IPS-15b (cell line): ENCODE data around the gene CPLX4.

Experiments
- H3K27me3 ChIP-seq: one replicate; pipeline ENCODE4 v1.6.1; 2013; ENCODE audit warnings: low read length; ENCODE audit not compliant: control insufficient read depth, insufficient read depth
- H3K36me3 ChIP-seq: one replicate; pipeline ENCODE4 v1.6.1; 2013; ENCODE audit warnings: low read length; ENCODE audit not compliant: control insufficient read depth, insufficient read depth
- H3K4me1 ChIP-seq: one replicate; pipeline ENCODE4 v1.6.1; 2013; ENCODE audit warnings: mild to moderate bottlenecking, low read length; ENCODE audit not compliant: control insufficient read depth, insufficient read depth
- H3K4me3 ChIP-seq: one replicate; pipeline ENCODE4 v1.5.1; 2013; ENCODE audit warnings: low read depth, low read length
- H3K9ac ChIP-seq: one replicate; pipeline ENCODE4 v1.6.1; 2013; ENCODE audit warnings: low read depth, mild to moderate bottlenecking, low read length
- H3K9me3 ChIP-seq: one replicate; pipeline ENCODE4 v1.6.1; 2013; ENCODE audit warnings: mild to moderate bottlenecking, low read length; ENCODE audit not compliant: control insufficient read depth, insufficient read depth

Gene CPLX4

GRCh38 chr18:59343926-59344325 lies 25.5 kb upstream of the CPLX4 start:
- no peaks in the 10 kb centered on the region for H3K4me1 ChIP-seq
- no peak overlapping the region for H3K4me3 ChIP-seq
- no peaks in the 10 kb centered on the region for H3K27me3 ChIP-seq
- no peaks in the 10 kb centered on the region for H3K9me3 ChIP-seq
- peaks cover 17% of the 10 kb centered on the region for H3K36me3 ChIP-seq
- H3K9ac ChIP-seq, result no peak overlapping the region

GRCh38 chr18:59340817-59341216 lies 22.4 kb upstream of the CPLX4 start:
- H3K4me3 ChIP-seq, result no peak overlapping the region
- peaks cover 12% of the 10 kb centered on the region for H3K36me3 ChIP-seq
- no peaks in the 10 kb centered on the region for H3K9me3 ChIP-seq
- no peaks in the 10 kb centered on the region for H3K27me3 ChIP-seq
- H3K9ac ChIP-seq, result no peak overlapping the region
- no peaks in the 10 kb centered on the region for H3K4me1 ChIP-seq

DNA sequence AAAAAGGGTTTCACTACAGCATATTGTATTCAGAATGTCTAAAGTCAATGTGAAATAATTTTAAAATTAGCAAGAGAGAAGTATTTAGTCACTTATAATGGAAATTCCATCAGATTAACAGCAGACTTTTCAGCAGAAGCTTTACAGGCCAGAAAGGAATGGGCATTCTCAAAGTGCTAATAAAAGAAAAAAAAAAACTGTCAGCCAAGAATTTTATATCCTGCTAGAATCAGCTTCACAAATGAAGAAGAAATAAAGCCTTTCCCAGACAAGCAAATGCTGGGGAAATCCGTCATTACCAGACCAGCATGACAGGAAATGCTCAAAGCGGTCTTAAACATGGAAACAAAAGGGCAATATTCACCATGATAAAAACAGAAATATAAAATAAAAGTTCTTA lies 21.9 kb upstream of the CPLX4 start:
- Histone ChIP-seq H3K9me3 (no peaks in the 10 kb centered on the region), H3K4me1 (no peaks in the 10 kb centered on the region), H3K36me3 (peaks cover 8% of the 10 kb centered on the region), H3K9ac (no peak overlapping the region), H3K27me3 (no peaks in the 10 kb centered on the region), H3K4me3 (no peak overlapping the region)

- Histone ChIP-seq H3K4me3 (no peak overlapping the region), H3K9me3 (no peaks in the 10 kb centered on the region), H3K9ac (no peak overlapping the region), H3K36me3 (peaks cover 3% of the 10 kb centered on the region), H3K4me1 (no peaks in the 10 kb centered on the region), H3K27me3 (no peaks in the 10 kb centered on the region)
Observed at GRCh38 chr18:59332986-59333385, 14.5 kb upstream of the CPLX4 start.

DNA sequence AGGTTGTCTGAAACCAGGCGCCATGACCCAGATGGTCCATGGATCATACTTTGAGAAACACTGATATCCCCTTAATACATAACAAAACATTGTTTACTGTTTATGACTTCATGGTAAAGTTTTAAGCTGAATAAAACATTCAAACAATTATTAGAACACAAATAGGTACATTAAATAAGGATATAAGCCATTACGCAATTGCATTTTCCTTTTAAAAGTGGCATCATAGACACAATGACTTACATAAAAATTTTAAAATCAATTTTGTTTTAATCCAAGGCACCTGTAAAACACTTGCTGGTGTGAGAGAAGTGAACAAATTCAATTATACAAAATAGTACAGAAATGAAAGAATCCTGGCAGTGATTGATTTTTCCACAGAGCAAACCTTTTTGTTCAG lies 10.2 kb upstream of the CPLX4 start:
- Histone ChIP-seq H3K9ac (no peak overlapping the region), H3K4me1 (no peaks in the 10 kb centered on the region), H3K9me3 (no peaks in the 10 kb centered on the region), H3K4me3 (no peak overlapping the region), H3K27me3 (no peaks in the 10 kb centered on the region), H3K36me3 (peaks cover 4% of the 10 kb centered on the region)

DNA sequence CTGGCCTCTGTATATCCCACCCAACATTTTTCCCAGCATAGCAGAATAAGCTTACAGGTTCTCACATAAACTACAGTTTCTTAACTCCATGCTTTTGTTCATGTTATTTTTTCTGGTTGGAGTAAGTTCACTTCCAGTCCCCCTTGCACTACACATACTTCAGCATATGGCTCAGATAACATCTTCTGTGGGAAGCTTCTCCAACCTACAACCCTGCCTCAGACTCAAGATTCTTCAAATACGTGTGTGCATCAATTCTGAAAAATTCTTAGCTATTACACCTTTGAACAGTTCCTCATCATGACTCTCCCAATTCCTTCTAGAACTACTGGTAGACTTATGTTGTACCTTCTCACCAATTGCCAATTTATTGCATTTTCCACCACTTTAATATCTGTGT lies 7.5 kb upstream of the CPLX4 start:
- peaks cover 4% of the 10 kb centered on the region for H3K36me3 ChIP-seq
- H3K9ac ChIP-seq, result no peak overlapping the region
- H3K4me3 ChIP-seq, result no peak overlapping the region
- H3K9me3 ChIP-seq, result no peaks in the 10 kb centered on the region
- no peaks in the 10 kb centered on the region for H3K27me3 ChIP-seq
- no peaks in the 10 kb centered on the region for H3K4me1 ChIP-seq

DNA sequence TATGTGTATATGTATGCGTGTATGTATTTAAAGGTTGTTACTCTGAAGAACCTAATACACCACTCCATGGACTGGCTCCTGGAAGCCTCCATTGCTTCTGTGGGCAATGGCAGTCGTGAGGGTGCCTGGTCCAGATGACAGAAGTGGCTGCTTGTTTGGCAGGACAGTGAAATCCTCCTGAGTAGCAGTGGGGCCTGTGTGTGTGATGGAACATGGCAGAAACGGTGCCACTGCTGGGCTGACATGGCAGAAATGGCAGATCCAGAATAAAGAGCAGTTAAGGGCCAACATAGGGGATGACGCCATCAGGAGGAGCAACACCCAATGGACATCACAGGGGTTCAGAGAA lies 6.1 kb upstream of the CPLX4 start:
- Histone ChIP-seq H3K4me3 (no peak overlapping the region), H3K36me3 (peaks cover 4% of the 10 kb centered on the region), H3K9ac (no peak overlapping the region), H3K9me3 (no peaks in the 10 kb centered on the region), H3K27me3 (no peaks in the 10 kb centered on the region), H3K4me1 (no peaks in the 10 kb centered on the region)

DNA sequence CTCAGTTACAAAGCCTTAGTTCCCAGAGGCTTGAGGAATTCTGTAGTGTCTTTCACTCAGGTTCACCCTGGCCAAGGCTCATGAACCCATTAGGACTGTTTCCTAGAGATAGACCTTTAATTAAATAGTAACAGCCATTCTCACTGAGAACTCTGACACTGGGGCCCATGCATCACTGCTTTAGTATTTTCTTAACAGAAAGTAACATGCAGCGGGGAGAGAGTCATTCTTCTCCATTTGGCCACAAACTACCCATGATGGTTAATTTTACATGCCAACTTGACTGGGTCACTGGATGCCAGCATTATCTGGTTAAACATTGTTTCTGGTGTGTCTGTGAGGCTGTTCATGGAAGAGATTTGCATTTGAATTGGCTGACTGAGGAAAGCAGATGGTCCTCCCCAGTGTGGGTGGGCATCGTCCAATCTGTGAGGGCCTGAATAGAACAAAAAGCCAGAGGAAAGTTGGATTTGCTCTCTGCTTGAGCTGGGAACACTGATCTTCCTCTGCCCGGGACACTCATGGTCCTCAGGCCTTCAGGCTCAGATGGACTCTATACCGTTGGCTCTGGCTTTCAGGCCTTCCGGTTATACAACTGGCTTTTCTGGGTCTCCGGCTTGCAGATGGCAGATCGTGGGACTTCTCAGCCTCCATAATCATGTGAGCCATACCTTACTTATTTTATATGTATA lies 5.6 kb upstream of the CPLX4 start:
- Histone ChIP-seq H3K4me3 (no peak overlapping the region), H3K36me3 (peaks cover 4% of the 10 kb centered on the region), H3K27me3 (no peaks in the 10 kb centered on the region), H3K9ac (no peak overlapping the region), H3K9me3 (no peaks in the 10 kb centered on the region), H3K4me1 (no peaks in the 10 kb centered on the region)

- Histone ChIP-seq H3K4me1 (peaks cover 2% of the 10 kb centered on the region), H3K9me3 (no peaks in the 10 kb centered on the region), H3K36me3 (no peaks in the 10 kb centered on the region), H3K9ac (no peak overlapping the region), H3K27me3 (peaks cover 30% of the 10 kb centered on the region), H3K4me3 (no peak overlapping the region)
Observed at GRCh38 chr18:59311631-59312030, 6.8 kb downstream of the CPLX4 start.

DNA sequence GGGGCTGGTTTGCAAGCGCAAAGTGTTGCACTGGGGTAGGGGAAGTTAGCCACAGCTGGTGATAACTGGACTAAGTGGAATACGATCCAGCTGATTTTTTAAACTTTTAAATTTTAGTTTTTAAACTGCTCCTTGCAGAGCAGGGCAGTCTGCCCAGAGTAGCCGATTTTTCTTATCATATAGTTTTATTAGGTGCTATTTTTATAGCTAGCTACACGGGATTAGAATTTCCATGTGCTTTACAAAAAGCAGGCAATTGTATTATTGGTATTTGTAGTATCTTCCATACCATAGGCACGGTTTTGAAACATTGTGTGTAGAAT lies 9.6 kb downstream of the CPLX4 start:
- Histone ChIP-seq H3K4me3 (peak overlapping the region; percentile 58), H3K4me1 (peaks cover 2% of the 10 kb centered on the region), H3K36me3 (no peaks in the 10 kb centered on the region), H3K9ac (no peak overlapping the region), H3K27me3 (peaks cover 46% of the 10 kb centered on the region), H3K9me3 (no peaks in the 10 kb centered on the region)

- Histone ChIP-seq H3K27me3 (peaks cover 46% of the 10 kb centered on the region), H3K36me3 (no peaks in the 10 kb centered on the region), H3K9ac (no peak overlapping the region), H3K4me1 (peaks cover 2% of the 10 kb centered on the region), H3K9me3 (no peaks in the 10 kb centered on the region), H3K4me3 (peak overlapping the region; percentile 58)
Observed at GRCh38 chr18:59308248-59308937, 10.1 kb downstream of the CPLX4 start.

- H3K9me3 ChIP-seq, result no peaks in the 10 kb centered on the region
- H3K36me3 ChIP-seq, result no peaks in the 10 kb centered on the region
- peaks cover 2% of the 10 kb centered on the region for H3K4me1 ChIP-seq
- H3K4me3 ChIP-seq, result no peak overlapping the region
- H3K9ac ChIP-seq, result no peak overlapping the region
- peaks cover 46% of the 10 kb centered on the region for H3K27me3 ChIP-seq
Observed at GRCh38 chr18:59306640-59307039, 11.8 kb downstream of the CPLX4 start.
